ENCODE results near the gene TNFAIP1. TPM values are rescaled to one million over a fixed set of nuclear protein-coding genes. Genes with fewer than 3 reads are reported as not detected.

The TNFAIP1 gene
- total RNA-seq, 1 experiment from 2014 or later: 21.8 TPM

DNA sequence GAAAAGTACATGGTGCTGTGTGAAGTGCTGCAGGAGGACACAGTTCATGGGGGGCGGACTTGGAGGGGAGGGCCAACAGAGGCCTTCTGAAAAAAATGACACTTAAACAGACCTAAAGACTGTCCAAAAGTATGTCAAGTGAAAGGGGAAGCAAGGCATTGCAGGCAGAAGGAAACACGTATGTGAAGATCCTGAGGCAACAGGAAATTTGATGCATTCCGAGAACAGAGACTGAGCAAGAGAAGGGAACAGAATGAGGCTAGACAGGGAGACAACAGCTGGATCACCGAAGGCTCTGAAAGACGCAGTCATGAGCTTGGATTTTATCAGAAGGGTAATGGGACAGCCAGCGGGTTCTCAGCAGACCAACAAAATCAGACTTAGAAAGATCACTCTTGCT, 1.4 kb upstream of the TNFAIP1 start:
- H3K4me3 Mint-ChIP-seq: peak overlapping the region; percentile 97 to 99
- H3K18ac ChIP-seq (ENCODE audit: insufficient read length, low read depth, low read length): no peak overlapping the region
- H4K5ac ChIP-seq (ENCODE audit: insufficient read length, low read depth, low read length): no peak overlapping the region
- no peaks in the 10 kb centered on the region for H3K27me3 Mint-ChIP-seq (ENCODE audit: low read depth)
- H3K4me2 ChIP-seq (ENCODE audit: insufficient read depth, insufficient read length, low read length): peak overlapping the region; percentile 93
- no peaks in the 10 kb centered on the region for H3K79me1 ChIP-seq (ENCODE audit: insufficient read depth, low read depth, low read length, poor library complexity, severe bottlenecking)
- H2BK5ac ChIP-seq (ENCODE audit: insufficient read length, low read length): no peak overlapping the region
- H3K9me3 ChIP-seq (ENCODE audit: control insufficient read depth, low read depth, low read length): no peaks in the 10 kb centered on the region
- H3K9me3 Mint-ChIP-seq: no peaks in the 10 kb centered on the region; a peak in 1 of 5 replicates
- H4K20me1 ChIP-seq (ENCODE audit: control insufficient read depth, insufficient read depth, insufficient read length): no peaks in the 10 kb centered on the region
- H3K27ac Mint-ChIP-seq: peak overlapping the region in 2 of 3 experiments; percentile 7 to 61; a peak in 2 of 7 replicates
- peaks cover 13% of the 10 kb centered on the region for H3K23me2 ChIP-seq (ENCODE audit: insufficient read length, low read depth, low read length, poor library complexity, severe bottlenecking)
- H3K36me3 Mint-ChIP-seq (ENCODE audit: insufficient read depth in 1 of 3, low read depth in 3 of 3): peaks cover 0 to 5% (median 3%) of the 10 kb centered on the region in 3 experiments; a peak in 5 of 7 replicates
- H2BK20ac ChIP-seq (ENCODE audit: low read depth, low read length, poor library complexity, severe bottlenecking): no peak overlapping the region
- H3K4me1 Mint-ChIP-seq: peaks cover 19 to 23% of the 10 kb centered on the region in 2 experiments
- H2BK12ac ChIP-seq (ENCODE audit: insufficient read length, low read depth, low read length): no peak overlapping the region
- no peak overlapping the region for H4K8ac ChIP-seq (replicated peaks; ENCODE audit: insufficient read length, low read depth, low read length)
- H4K91ac ChIP-seq (ENCODE audit: insufficient read length, low read depth, low read length): no peak overlapping the region
- no peak overlapping the region for H3K27ac ChIP-seq (ENCODE audit: insufficient read length, low read depth, low read length)
- H3K4me1 ChIP-seq (ENCODE audit: insufficient read depth, low read length): peaks cover 9% of the 10 kb centered on the region; the same call in 1 of the 2 replicates
- H2AK5ac ChIP-seq (ENCODE audit: insufficient read length, low read length): no peak overlapping the region
- no peak overlapping the region for H2AFZ ChIP-seq (ENCODE audit: low read length)
- no peak overlapping the region for H2BK120ac ChIP-seq (ENCODE audit: low read depth, low read length, poor library complexity, severe bottlenecking)
- H3K23ac ChIP-seq (ENCODE audit: insufficient read length, low read depth, low read length): no peak overlapping the region
- no peak overlapping the region for H3K9ac ChIP-seq (ENCODE audit: extremely low read depth, insufficient read length, low read length)
- no peak overlapping the region for H3K4ac ChIP-seq (ENCODE audit: low read depth, low read length)
- no peaks in the 10 kb centered on the region; the same call in 1 of the 2 replicates for H3K79me2 ChIP-seq (ENCODE audit: insufficient read depth, low read length)
- no peak overlapping the region for H3T11ph ChIP-seq (ENCODE audit: low read length)
- no CpG with 5 or more reads among the region's 6 CpGs for WGBS (ENCODE audit: extremely low coverage, insufficient read length, low lambda C conversion rate)
- H2BK15ac ChIP-seq (ENCODE audit: low read depth, low read length): no peak overlapping the region
- no peaks in the 10 kb centered on the region for H3K27me3 ChIP-seq (ENCODE audit: insufficient read depth, low read length)
- H3K14ac ChIP-seq (ENCODE audit: insufficient read depth, low read length): no peak overlapping the region
- H3K56ac ChIP-seq (ENCODE audit: insufficient read length, low read depth, low read length): no peak overlapping the region
- TF ChIP-seq, protein P1, sequence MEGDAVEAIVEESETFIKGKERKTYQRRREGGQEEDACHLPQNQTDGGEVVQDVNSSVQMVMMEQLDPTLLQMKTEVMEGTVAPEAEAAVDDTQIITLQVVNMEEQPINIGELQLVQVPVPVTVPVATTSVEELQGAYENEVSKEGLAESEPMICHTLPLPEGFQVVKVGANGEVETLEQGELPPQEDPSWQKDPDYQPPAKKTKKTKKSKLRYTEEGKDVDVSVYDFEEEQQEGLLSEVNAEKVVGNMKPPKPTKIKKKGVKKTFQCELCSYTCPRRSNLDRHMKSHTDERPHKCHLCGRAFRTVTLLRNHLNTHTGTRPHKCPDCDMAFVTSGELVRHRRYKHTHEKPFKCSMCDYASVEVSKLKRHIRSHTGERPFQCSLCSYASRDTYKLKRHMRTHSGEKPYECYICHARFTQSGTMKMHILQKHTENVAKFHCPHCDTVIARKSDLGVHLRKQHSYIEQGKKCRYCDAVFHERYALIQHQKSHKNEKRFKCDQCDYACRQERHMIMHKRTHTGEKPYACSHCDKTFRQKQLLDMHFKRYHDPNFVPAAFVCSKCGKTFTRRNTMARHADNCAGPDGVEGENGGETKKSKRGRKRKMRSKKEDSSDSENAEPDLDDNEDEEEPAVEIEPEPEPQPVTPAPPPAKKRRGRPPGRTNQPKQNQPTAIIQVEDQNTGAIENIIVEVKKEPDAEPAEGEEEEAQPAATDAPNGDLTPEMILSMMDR (conservative IDR thresholded peaks at IDR 0.05): no peak
- no peak for DNase-seq
